Measurements from ENCODE around the gene PLD6. TPM values are rescaled to one million over a fixed set of nuclear protein-coding genes. Genes with fewer than 3 reads are reported as not detected.

PLD6 gene
- total RNA-seq, 6 donors from 2014 or later, result 2.3 to 5.0 (median 3.4) TPM

- no peak for TF ChIP-seq POLR2A (IDR thresholded peaks at IDR 0.05)
- no peak for TF ChIP-seq EP300 (IDR thresholded peaks at IDR 0.05)
- TF ChIP-seq POLR2AphosphoS5 (IDR thresholded peaks at IDR 0.05), result no peak
- TF ChIP-seq, protein P1, sequence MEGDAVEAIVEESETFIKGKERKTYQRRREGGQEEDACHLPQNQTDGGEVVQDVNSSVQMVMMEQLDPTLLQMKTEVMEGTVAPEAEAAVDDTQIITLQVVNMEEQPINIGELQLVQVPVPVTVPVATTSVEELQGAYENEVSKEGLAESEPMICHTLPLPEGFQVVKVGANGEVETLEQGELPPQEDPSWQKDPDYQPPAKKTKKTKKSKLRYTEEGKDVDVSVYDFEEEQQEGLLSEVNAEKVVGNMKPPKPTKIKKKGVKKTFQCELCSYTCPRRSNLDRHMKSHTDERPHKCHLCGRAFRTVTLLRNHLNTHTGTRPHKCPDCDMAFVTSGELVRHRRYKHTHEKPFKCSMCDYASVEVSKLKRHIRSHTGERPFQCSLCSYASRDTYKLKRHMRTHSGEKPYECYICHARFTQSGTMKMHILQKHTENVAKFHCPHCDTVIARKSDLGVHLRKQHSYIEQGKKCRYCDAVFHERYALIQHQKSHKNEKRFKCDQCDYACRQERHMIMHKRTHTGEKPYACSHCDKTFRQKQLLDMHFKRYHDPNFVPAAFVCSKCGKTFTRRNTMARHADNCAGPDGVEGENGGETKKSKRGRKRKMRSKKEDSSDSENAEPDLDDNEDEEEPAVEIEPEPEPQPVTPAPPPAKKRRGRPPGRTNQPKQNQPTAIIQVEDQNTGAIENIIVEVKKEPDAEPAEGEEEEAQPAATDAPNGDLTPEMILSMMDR (IDR thresholded peaks at IDR 0.05), result no peak
- Histone ChIP-seq H3K36me3 (peaks cover 20 to 94% (median 70%) of the 10 kb centered on the region in 4 donors), H3K9me3 (no peaks in the 10 kb centered on the region), H3K27me3 (no peaks in the 10 kb centered on the region), H3K4me3 (no peak overlapping the region), H3K4me1 (peaks cover 12 to 21% (median 18%) of the 10 kb centered on the region in 4 donors), H3K27ac (peak overlapping the region; percentile 19 to 76 (median 48))
- ATAC-seq (ENCODE audit: low FRiP score in 2 of 2) (peak; percentile 64 to 81), DNase-seq (peak in 1 of 2 donors; percentile 69)
- 33 to 55% methylated on average over 3 to 8 of the region's 8 CpGs for WGBS, 2 donors
Measured at GRCh38 chr17:17151962-17152361, 54.2 kb downstream of the PLD6 start.

- H3K9me3 ChIP-seq, result no peaks in the 10 kb centered on the region
- H3K4me1 ChIP-seq, result peaks cover 12 to 21% (median 18%) of the 10 kb centered on the region in 4 donors
- ATAC-seq (ENCODE audit: low FRiP score in 2 of 2), result peak in 1 of 2 donors; percentile 1
- no peak overlapping the region for H3K4me3 ChIP-seq
- no peak for DNase-seq
- WGBS, 2 donors, result 88 to 100% methylated on average over 3 of the region's 3 CpGs
- H3K36me3 ChIP-seq, result peaks cover 22 to 94% (median 70%) of the 10 kb centered on the region in 4 donors
- TF ChIP-seq EP300 (IDR thresholded peaks at IDR 0.05) (no peak), POLR2A (IDR thresholded peaks at IDR 0.05) (no peak), POLR2AphosphoS5 (IDR thresholded peaks at IDR 0.05) (no peak)
- TF ChIP-seq, protein P1 (IDR thresholded peaks at IDR 0.05), result no peak
- no peaks in the 10 kb centered on the region for H3K27me3 ChIP-seq
- H3K27ac ChIP-seq, result peak overlapping the region; percentile 14 to 76 (median 38)
Measured at GRCh38 chr17:17151541-17151940, 54.6 kb downstream of the PLD6 start.

- Histone ChIP-seq H3K27me3 (no peaks in the 10 kb centered on the region), H3K4me3 (no peak overlapping the region), H3K9me3 (no peaks in the 10 kb centered on the region), H3K27ac (peak overlapping the region in 3 of 4 donors; percentile 14 to 76 (median 57)), H3K36me3 (peaks cover 27 to 94% (median 70%) of the 10 kb centered on the region in 4 donors), H3K4me1 (peaks cover 12 to 21% (median 18%) of the 10 kb centered on the region in 4 donors)
- ATAC-seq (ENCODE audit: low FRiP score in 2 of 2) (no peak), DNase-seq (no peak)
- TF ChIP-seq EP300 (IDR thresholded peaks at IDR 0.05), result no peak
- no peak for TF ChIP-seq POLR2A (IDR thresholded peaks at IDR 0.05)
- WGBS, 2 donors, result 93 to 98% methylated on average over 5 of the region's 5 CpGs
Measured at GRCh38 chr17:17151055-17151454, 55.1 kb downstream of the PLD6 start.

Small RNA genes lying within 50 kb of the gene (small RNA-seq; reads per million reads assigned to genes)
- 0 reads per million in 4 donors for gene RNU6-767P

Other genes with a start within 250 kb of the PLD6 start
- gene TNFRSF13B, start 234.2 kb downstream of the PLD6 start, total RNA-seq, result 1 to 10 TPM in 4 of 6 donors, under 1 TPM in 1, not detected in 1; 0.57 to 6.3 (median 2.1) TPM
- 100 to 1,000 TPM; 201 to 380 (median 285) TPM for gene MPRIP, start 163.9 kb downstream of the PLD6 start, total RNA-seq
- 100 to 1,000 TPM in 4 of 6 donors, 10 to 100 TPM in 2; 62.3 to 420 (median 103) TPM for gene FLCN, start 30.8 kb upstream of the PLD6 start, total RNA-seq
- gene COPS3, start 74.9 kb upstream of the PLD6 start, total RNA-seq, result 10 to 100 TPM; 22.2 to 58.1 (median 43.1) TPM
- gene NT5M, start 97.0 kb upstream of the PLD6 start, total RNA-seq, result 1 to 10 TPM; 1.2 to 3.7 (median 1.8) TPM

Measured in upper lobe of left lung (tissue), 6 donors.